Prostate gland (tissue), 2 donors: ENCODE measurements around the gene MYCBP2.

ENCODE experiments used
- CTCF ChIP-seq, 4 experiments: fragments of 200-600 bp in 2 of 4; fragments of 450-650 bp in 2 of 4; sonication (generic) in 2 of 4; IDR thresholded peaks; 1 replicate in 3 of 4; 2 replicates in 1 of 4; pipeline ENCODE4 v1.5.1; 2016 to 2019; ENCODE audit warnings: antibody characterized with exemption in 4 of 4, mild to moderate bottlenecking in 2 of 4, moderate library complexity in 2 of 4
- POLR2A ChIP-seq: fragments of 450-650 bp; IDR thresholded peaks from one replicate; pipeline ENCODE4 v1.6.1; 2016; ENCODE audit warnings: antibody characterized with exemption, mild to moderate bottlenecking

GRCh38 chr13:77370888-77371287, 44.0 kb upstream of the MYCBP2 start:
- no peak for TF ChIP-seq CTCF (IDR thresholded peaks at IDR 0.05)
- no peak for TF ChIP-seq POLR2A
